SJSA1 (cell line): Measurements from ENCODE around the gene KAT5. TPM values are rescaled to one million over a fixed set of nuclear protein-coding genes. Genes with fewer than 3 reads are reported as not detected.
"Not testable (repeated sequence)": the region's sequence is repeated elsewhere in the genome, so short reads cannot be mapped to it uniquely, and the experiment has no call there.

Experiments used
- DNase-seq, 2 experiments: peaks; one replicate each; pipeline ENCODE4 v3.0.0-alpha.2; 2015 to 2020; ENCODE audit warnings: low spot score in 2 of 2, low read depth in 1 of 2
- H3K27ac ChIP-seq: fragments of 250-450 bp; sonication (Bioruptor Pico); 2 replicates; pipeline ENCODE4 v1.5.1; 2020; ENCODE audit warnings: mild to moderate bottlenecking, moderate library complexity
- H3K27me3 ChIP-seq: fragments of 250-450 bp; sonication (Bioruptor Pico); replicated peaks from 2 replicates; pipeline ENCODE4 v1.5.1; 2020; ENCODE audit warnings: mild to moderate bottlenecking, moderate library complexity
- H3K36me3 ChIP-seq: fragments of 250-450 bp; sonication (Bioruptor Pico); 2 replicates; pipeline ENCODE4 v1.5.1; 2020; ENCODE audit warnings: mild to moderate bottlenecking
- H3K4me1 ChIP-seq: fragments of 250-450 bp; sonication (Bioruptor Pico); replicated peaks from 2 replicates; pipeline ENCODE4 v1.6.1; 2021; ENCODE audit warnings: mild to moderate bottlenecking
- H3K4me3 ChIP-seq: fragments of 250-450 bp; sonication (Bioruptor Pico); 2 replicates; pipeline ENCODE4 v1.5.1; 2020; ENCODE audit warnings: mild to moderate bottlenecking
- H3K9me3 ChIP-seq: fragments of 250-450 bp; sonication (Bioruptor Pico); replicated peaks from 2 replicates; pipeline ENCODE4 v1.5.1; 2020; ENCODE audit warnings: mild to moderate bottlenecking
- total RNA-seq: library from RNA; depleted of rRNA; stranded (reverse); fragments of >200 nt; shearing (Covaris generic); gene quantifications from 2 replicates; pipeline ENCODE4 v1.2.3, GENCODE V29; 2014

The KAT5 gene
- total RNA-seq, 1 experiment from 2014 or later = 90.5 TPM

- H3K4me1 ChIP-seq = peaks cover 7% of the 10 kb centered on the region
- H3K36me3 ChIP-seq = no peaks in the 10 kb centered on the region
- no peaks in the 10 kb centered on the region for H3K9me3 ChIP-seq
- no peak overlapping the region for H3K27ac ChIP-seq
- H3K27me3 ChIP-seq = peaks cover 31% of the 10 kb centered on the region
- peak in 1 of 2 experiments; percentile 38 for DNase-seq
- H3K4me3 ChIP-seq = no peak overlapping the region
Measured at GRCh38 chr11:65698205-65698604, 13.8 kb upstream of the KAT5 start.

DNA sequence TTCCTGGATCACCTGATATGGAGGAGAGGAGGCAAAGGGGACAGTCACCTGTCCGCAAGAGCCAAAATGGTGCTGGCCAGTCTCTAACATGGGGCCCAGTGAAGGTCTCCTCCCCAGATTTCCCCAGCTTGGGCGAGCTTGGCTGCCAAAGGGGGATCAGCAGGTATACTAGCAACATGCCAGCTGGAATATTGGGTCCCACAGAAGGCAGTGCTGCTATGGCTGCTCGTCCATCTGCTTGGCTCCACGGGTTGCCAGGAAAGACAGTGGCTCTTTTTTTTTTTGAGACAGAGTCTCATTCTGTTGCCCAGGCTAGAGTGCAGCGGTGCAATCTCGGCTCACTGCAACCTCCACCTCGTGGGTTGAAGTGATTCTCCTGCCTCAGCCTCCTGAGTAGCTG lies 12.7 kb upstream of the KAT5 start:
- H3K9me3 ChIP-seq = no peaks in the 10 kb centered on the region
- no peak for DNase-seq
- no peak overlapping the region for H3K27ac ChIP-seq
- H3K4me1 ChIP-seq = peaks cover 7% of the 10 kb centered on the region
- no peak overlapping the region for H3K4me3 ChIP-seq
- H3K27me3 ChIP-seq = peaks cover 36% of the 10 kb centered on the region
- no peaks in the 10 kb centered on the region for H3K36me3 ChIP-seq

DNA sequence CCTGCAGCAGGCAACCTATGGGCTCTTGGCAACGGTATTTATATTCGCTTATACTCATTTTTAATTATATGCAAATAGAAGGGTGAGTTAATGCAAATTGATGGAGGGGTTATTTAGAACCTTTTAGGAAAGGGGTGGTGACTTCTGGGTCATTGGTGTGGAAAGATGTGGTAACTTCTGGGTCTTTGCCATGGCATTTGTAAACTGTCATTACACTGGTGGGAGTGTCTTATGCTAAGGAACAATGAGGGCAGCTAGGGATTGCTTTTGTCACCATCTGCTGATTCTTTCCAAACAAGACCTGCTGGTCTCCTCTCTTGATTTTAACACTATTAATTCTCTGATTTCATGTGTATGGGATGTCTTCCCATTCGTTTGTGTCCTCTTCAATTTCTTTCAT lies 11.7 kb upstream of the KAT5 start:
- peaks cover 33% of the 10 kb centered on the region for H3K27me3 ChIP-seq
- peaks cover 7% of the 10 kb centered on the region for H3K4me1 ChIP-seq
- H3K36me3 ChIP-seq = no peaks in the 10 kb centered on the region
- no peaks in the 10 kb centered on the region for H3K9me3 ChIP-seq
- no peak overlapping the region for H3K27ac ChIP-seq
- no peak overlapping the region for H3K4me3 ChIP-seq
- no peak for DNase-seq

DNA sequence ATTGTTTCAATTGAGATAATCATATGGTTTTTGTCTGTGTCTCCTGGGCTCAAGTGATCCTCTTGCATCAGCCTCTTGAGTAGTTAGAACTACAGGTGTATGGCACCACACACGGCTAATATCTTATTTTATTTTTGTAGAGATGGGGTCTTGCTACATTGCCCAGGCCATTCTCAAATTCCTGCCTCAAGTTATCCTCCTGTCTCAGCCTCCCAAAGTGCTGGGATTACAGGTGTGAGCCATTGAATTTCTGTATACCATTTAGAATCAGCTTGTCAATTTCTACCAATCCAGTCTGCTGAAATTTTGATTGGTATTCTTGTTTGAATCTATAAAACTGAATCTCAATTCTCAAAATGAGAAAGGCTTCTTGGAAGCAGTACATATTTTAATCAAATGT lies 10.4 kb upstream of the KAT5 start:
- Histone ChIP-seq H3K27me3 (peaks cover 36% of the 10 kb centered on the region), H3K9me3 (no peaks in the 10 kb centered on the region), H3K4me3 (no peak overlapping the region), H3K4me1 (no peaks in the 10 kb centered on the region; the same call in 1 of the 2 replicates), H3K27ac (no peak overlapping the region), H3K36me3 (no peaks in the 10 kb centered on the region)
- DNase-seq = no peak

- no peak overlapping the region for H3K4me3 ChIP-seq
- peaks cover 31% of the 10 kb centered on the region for H3K27me3 ChIP-seq
- no peaks in the 10 kb centered on the region for H3K36me3 ChIP-seq
- H3K27ac ChIP-seq = no peak overlapping the region
- DNase-seq = no peak
- no peaks in the 10 kb centered on the region for H3K9me3 ChIP-seq
- H3K4me1 ChIP-seq = no peaks in the 10 kb centered on the region
Measured at GRCh38 chr11:65703846-65704245, 8.2 kb upstream of the KAT5 start.

GRCh38 chr11:65706303-65706763 lies 5.7 kb upstream of the KAT5 start:
- H3K27me3 ChIP-seq = peaks cover 25% of the 10 kb centered on the region
- H3K36me3 ChIP-seq, H3K27ac ChIP-seq, H3K4me3 ChIP-seq, H3K9me3 ChIP-seq: not testable (repeated sequence)
- peak; percentile 47 to 85 for DNase-seq
- peaks cover 12% of the 10 kb centered on the region for H3K4me1 ChIP-seq

DNA sequence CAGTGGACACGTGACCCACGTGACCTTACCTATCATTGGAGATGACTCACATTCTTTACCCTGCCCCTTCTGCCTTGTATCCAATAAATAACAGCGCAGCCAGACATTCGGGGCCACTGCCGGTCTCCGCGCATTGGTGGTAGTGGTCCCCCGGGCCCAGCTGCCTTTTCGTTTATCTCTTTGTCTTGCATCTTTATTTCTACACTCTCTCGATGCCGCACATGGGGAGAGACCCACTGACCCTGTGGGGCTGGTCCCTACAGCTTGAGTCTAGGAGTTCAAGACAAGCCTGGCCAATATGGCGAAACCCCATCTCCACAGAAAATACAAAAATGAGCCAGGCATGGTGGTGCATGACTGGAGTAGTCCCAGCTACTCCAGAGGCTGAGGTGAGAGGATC lies 5.0 kb upstream of the KAT5 start:
- Histone ChIP-seq H3K27me3 (peaks cover 19% of the 10 kb centered on the region), H3K4me1 (peaks cover 14% of the 10 kb centered on the region)
- H3K9me3 ChIP-seq, H3K36me3 ChIP-seq, DNase-seq, H3K4me3 ChIP-seq, H3K27ac ChIP-seq: not testable (repeated sequence)

DNA sequence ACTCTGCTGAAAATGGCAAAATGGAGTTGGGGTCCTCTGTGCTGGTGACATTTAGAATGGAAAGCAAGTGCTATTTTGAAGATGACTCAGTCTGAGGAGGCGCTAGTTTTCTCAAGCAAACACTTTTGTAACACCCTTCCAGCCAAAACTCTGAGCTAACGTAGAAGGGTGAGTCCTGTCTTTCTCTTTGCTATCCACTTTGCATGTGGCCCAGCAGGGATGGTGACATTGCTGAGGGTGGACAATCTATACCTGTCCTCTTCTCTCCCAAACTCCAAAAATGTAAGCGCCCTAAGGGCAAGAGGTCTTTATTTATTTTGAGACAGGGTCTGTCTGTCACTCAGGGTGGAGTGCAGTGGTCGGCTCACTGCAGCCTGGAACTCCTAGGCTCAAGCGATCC lies 3.6 kb upstream of the KAT5 start:
- DNase-seq = no peak
- peaks cover 24% of the 10 kb centered on the region for H3K4me1 ChIP-seq
- no peaks in the 10 kb centered on the region for H3K9me3 ChIP-seq
- H3K36me3 ChIP-seq = peaks cover 9% of the 10 kb centered on the region
- H3K4me3 ChIP-seq = no peak overlapping the region
- peaks cover 8% of the 10 kb centered on the region for H3K27me3 ChIP-seq
- no peak overlapping the region for H3K27ac ChIP-seq

- peaks cover 24% of the 10 kb centered on the region for H3K4me1 ChIP-seq
- no peaks in the 10 kb centered on the region for H3K9me3 ChIP-seq
- H3K36me3 ChIP-seq = peaks cover 21% of the 10 kb centered on the region
- H3K27ac ChIP-seq = no peak overlapping the region
- H3K4me3 ChIP-seq = no peak overlapping the region
- H3K27me3 ChIP-seq = peaks cover 5% of the 10 kb centered on the region
- DNase-seq = no peak
Measured at GRCh38 chr11:65709661-65710060, 2.4 kb upstream of the KAT5 start.

GRCh38 chr11:65710421-65710820 lies 1.6 kb upstream of the KAT5 start:
- Histone ChIP-seq H3K27ac (no peak overlapping the region), H3K27me3 (peaks cover 5% of the 10 kb centered on the region), H3K4me3 (no peak overlapping the region), H3K36me3 (peaks cover 29% of the 10 kb centered on the region), H3K4me1 (peaks cover 24% of the 10 kb centered on the region), H3K9me3 (no peaks in the 10 kb centered on the region)
- DNase-seq = no peak

DNA sequence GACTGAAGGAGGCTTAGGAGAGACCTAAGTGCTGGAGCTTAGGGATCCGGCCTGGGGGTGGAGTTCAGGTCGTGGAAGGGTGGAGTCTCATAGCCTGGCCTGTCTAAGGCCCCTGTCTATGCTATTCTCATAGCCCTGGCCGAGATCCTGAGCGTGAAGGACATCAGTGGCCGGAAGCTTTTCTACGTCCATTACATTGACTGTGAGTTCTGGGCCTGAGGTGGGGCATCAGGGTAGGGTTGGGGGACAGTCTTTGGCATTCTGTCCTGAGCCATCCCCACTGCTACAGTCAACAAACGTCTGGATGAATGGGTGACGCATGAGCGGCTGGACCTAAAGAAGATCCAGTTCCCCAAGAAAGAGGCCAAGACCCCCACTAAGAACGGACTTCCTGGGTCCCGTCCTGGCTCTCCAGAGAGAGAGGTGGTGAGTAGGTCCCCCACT lies 603 bp downstream of the KAT5 start:
- Histone ChIP-seq H3K4me1 (peaks cover 24% of the 10 kb centered on the region), H3K4me3 (peak overlapping the region; percentile 57), H3K36me3 (peaks cover 51% of the 10 kb centered on the region), H3K9me3 (no peaks in the 10 kb centered on the region), H3K27ac (peak overlapping the region; percentile 96; the same call in 1 of the 2 replicates), H3K27me3 (no peaks in the 10 kb centered on the region)
- DNase-seq = no peak

DNA sequence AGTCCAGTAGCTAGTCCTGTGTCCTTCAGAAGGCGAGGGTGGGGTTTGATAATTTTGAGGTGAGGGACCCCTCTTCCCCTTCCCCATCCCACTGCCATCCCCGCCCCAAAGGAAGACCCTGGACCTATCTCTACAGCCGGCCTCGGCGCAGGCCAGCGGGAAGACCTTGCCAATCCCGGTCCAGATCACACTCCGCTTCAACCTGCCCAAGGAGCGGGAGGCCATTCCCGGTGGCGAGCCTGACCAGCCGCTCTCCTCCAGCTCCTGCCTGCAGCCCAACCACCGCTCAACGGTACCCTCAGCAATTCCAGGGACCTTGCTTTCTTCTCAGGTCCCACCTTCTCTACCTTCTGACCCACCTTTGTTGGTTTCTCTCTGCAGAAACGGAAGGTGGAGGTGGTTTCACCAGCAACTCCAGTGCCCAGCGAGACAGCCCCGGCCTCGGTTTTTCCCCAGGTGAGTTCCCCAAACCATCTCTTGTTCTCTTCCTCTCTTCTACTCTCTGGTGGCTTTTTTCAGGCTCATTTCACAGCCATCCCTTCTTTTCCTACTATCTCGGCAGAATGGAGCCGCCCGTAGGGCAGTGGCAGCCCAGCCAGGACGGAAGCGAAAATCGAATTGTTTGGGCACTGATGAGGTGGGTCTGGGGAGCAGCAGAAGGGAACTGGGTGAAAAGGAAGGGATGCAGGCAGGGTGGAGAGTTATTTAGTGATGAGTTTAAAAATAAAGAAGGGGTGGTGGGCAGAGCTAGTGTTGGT lies 1.3 kb downstream of the KAT5 start:
- no peak for DNase-seq
- H3K27ac ChIP-seq = no peak overlapping the region
- H3K36me3 ChIP-seq = peaks cover 58% of the 10 kb centered on the region
- H3K27me3 ChIP-seq = no peaks in the 10 kb centered on the region
- peak overlapping the region; percentile 57; the same call in 1 of the 2 replicates for H3K4me3 ChIP-seq
- H3K4me1 ChIP-seq = peaks cover 28% of the 10 kb centered on the region
- no peaks in the 10 kb centered on the region for H3K9me3 ChIP-seq

DNA sequence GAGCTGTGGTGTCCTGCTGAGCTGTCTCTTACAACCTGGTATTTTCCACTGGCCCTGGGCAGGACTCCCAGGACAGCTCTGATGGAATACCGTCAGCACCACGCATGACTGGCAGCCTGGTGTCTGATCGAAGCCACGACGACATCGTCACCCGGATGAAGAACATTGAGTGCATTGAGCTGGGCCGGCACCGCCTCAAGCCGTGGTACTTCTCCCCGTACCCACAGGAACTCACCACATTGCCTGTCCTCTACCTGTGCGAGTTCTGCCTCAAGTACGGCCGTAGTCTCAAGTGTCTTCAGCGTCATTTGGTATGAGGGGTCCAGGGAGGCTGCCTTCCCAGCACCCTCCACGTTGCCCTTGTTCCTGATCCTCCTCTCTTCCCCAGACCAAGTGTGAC lies 2.4 kb downstream of the KAT5 start:
- H3K27ac ChIP-seq = no peak overlapping the region
- H3K4me3 ChIP-seq = no peak overlapping the region
- peaks cover 69% of the 10 kb centered on the region for H3K36me3 ChIP-seq
- no peak for DNase-seq
- H3K27me3 ChIP-seq = no peaks in the 10 kb centered on the region
- peaks cover 38% of the 10 kb centered on the region for H3K4me1 ChIP-seq
- H3K9me3 ChIP-seq = no peaks in the 10 kb centered on the region

GRCh38 chr11:65716302-65716701 lies 4.2 kb downstream of the KAT5 start:
- no peak for DNase-seq
- H3K36me3 ChIP-seq = peaks cover 81% of the 10 kb centered on the region
- peaks cover 38% of the 10 kb centered on the region for H3K4me1 ChIP-seq
- H3K9me3 ChIP-seq = no peaks in the 10 kb centered on the region; the same call in 1 of the 2 replicates
- H3K27me3 ChIP-seq = no peaks in the 10 kb centered on the region
- H3K4me3 ChIP-seq = no peak overlapping the region
- no peak overlapping the region for H3K27ac ChIP-seq
